ENCODE measurements around the gene RBM25. TPM values are rescaled to one million over a fixed set of nuclear protein-coding genes. Genes with fewer than 3 reads are reported as not detected.
"Not testable (repeated sequence)": the region's sequence is repeated elsewhere in the genome, so short reads cannot be mapped to it uniquely, and the experiment has no call there.

Gene RBM25
- total and polyA plus RNA-seq, 10 of the 15 experiments (the other 5 are each of a cell fraction or from before 2014, with no cell fraction given), result 43.4 to 125 (median 74.1) TPM

DNA sequence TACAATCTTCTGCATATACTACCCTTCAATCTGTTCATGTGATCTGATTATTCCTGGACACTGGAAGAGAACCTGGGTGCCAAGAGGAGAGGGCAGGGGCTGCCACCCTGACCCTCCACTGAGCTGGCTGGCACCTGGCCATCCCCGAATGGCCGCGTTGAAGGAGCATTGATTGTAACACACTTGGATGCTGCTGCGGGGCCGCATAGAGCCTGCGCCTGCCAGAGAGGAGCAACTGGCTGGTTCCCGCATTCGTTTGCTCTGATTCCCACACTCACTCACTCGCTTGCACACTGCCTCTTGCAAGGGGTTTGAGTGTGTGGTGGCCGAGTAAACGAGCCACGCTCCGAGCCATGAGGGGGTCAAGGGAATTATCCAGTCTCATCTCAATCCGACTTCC, 110.4 kb downstream of the RBM25 start:
- CTCF ChIA-PET, result interaction anchor here (0.6 to 0.9 kb wide), 3 partner anchors 127 to 560 kb away, joined by 3 to 4 read pairs (median 3); no protein-coding TSS in a partner anchor
- H3K79me2 ChIP-seq (ENCODE audit: control insufficient read depth, insufficient read depth, low read length), result no peaks in the 10 kb centered on the region
- TF ChIP-seq, protein P1, sequence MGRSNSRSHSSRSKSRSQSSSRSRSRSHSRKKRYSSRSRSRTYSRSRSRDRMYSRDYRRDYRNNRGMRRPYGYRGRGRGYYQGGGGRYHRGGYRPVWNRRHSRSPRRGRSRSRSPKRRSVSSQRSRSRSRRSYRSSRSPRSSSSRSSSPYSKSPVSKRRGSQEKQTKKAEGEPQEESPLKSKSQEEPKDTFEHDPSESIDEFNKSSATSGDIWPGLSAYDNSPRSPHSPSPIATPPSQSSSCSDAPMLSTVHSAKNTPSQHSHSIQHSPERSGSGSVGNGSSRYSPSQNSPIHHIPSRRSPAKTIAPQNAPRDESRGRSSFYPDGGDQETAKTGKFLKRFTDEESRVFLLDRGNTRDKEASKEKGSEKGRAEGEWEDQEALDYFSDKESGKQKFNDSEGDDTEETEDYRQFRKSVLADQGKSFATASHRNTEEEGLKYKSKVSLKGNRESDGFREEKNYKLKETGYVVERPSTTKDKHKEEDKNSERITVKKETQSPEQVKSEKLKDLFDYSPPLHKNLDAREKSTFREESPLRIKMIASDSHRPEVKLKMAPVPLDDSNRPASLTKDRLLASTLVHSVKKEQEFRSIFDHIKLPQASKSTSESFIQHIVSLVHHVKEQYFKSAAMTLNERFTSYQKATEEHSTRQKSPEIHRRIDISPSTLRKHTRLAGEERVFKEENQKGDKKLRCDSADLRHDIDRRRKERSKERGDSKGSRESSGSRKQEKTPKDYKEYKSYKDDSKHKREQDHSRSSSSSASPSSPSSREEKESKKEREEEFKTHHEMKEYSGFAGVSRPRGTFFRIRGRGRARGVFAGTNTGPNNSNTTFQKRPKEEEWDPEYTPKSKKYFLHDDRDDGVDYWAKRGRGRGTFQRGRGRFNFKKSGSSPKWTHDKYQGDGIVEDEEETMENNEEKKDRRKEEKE (IDR thresholded peaks at IDR 0.05), result no peak
- TF ChIP-seq RUNX3 (IDR thresholded peaks at IDR 0.05; ENCODE audit: low read length) (no peak), NR2C1 (IDR thresholded peaks at IDR 0.05) (no peak)
- H3K36me3 ChIP-seq (ENCODE audit: control insufficient read depth in 2 of 2, insufficient read depth in 2 of 2, low read length in 1 of 2), result peaks cover 8 to 26% of the 10 kb centered on the region in 2 experiments
- no peaks in the 10 kb centered on the region for H4K20me1 ChIP-seq (ENCODE audit: control insufficient read depth, insufficient read depth)
- no peaks in the 10 kb centered on the region for H3K4me1 ChIP-seq (ENCODE audit: control insufficient read depth, insufficient read depth, low read length)
- no peak overlapping the region for H3K9ac ChIP-seq (ENCODE audit: control insufficient read depth, insufficient read depth, low read length)
- no peak for ATAC-seq
- in situ Hi-C loops (cut with MboI) (loop anchor here (5.0 kb wide), 1 partner anchor 304 kb away; no protein-coding TSS in a partner anchor), intact Hi-C loops (cut with micrococcal nuclease; ENCODE audit: unreplicated experiment) (no loop called here)
- no peak overlapping the region for H3K27ac ChIP-seq (ENCODE audit: control insufficient read depth, insufficient read depth)
- DNase-seq (ENCODE audit: low read depth, low spot score), result no peak
- H3K9me3 ChIP-seq (replicated peaks; ENCODE audit: control insufficient read depth, insufficient read depth, low read length), result no peaks in the 10 kb centered on the region
- H3K4me2 ChIP-seq (ENCODE audit: control insufficient read depth, insufficient read depth), result no peak overlapping the region
- POLR2A ChIA-PET, result no interaction called here
- H2AFZ ChIP-seq (ENCODE audit: control insufficient read depth, low read depth, low read length), result no peak overlapping the region
- WGBS (ENCODE audit: insufficient coverage, insufficient replicate concordance, low lambda C conversion rate, missing lambda C conversion rate), result 97% methylated on average over 14 of the region's 14 CpGs
- RAD21 ChIA-PET (ENCODE audit: unreplicated experiment), result interaction anchor here (1.5 kb wide), 1 partner anchor 303 kb away, joined by 3 read pairs; no protein-coding TSS in a partner anchor
- no TSS peak for BruUV-seq (replicated peaks)
- SMC1A ChIA-PET (ENCODE audit: uncharacterized antibody, unreplicated experiment), result no interaction called here
- no peak for FAIRE-seq
- H3K27me3 ChIP-seq (replicated peaks in 1 of 2; ENCODE audit: control insufficient read depth in 2 of 2, insufficient read depth in 2 of 2, low read length in 1 of 2), result no peaks in the 10 kb centered on the region
- no peak overlapping the region for H3K4me3 ChIP-seq

DNA sequence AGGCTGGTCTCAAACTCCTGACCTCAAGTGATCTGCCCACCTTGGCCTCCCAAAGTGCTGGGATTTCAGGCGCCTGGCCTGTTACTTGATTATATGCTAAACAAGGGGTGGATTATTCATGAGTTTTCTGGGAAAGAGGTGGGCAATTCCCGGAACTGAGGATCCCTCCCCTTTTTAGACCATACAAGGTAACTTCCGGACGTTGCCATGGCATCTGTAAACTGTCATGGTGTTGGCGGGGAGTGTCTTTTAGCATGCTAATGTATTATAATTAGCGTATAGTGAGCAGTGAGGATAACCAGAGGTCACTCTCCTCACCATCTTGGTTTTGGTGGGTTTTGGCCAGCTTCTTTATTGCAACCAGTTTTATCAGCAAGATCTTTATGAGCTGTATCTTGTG, 111.5 kb downstream of the RBM25 start:
- not testable (repeated sequence) for FAIRE-seq; BruUV-seq (replicated peaks)
- peaks cover 11 to 26% of the 10 kb centered on the region in 2 experiments for H3K36me3 ChIP-seq (ENCODE audit: control insufficient read depth in 2 of 2, insufficient read depth in 2 of 2, low read length in 1 of 2)

More for the DNA sequence above, 111.5 kb downstream of the RBM25 start:
- H3K4me2 ChIP-seq (ENCODE audit: control insufficient read depth, insufficient read depth); H3K9ac ChIP-seq (ENCODE audit: control insufficient read depth, insufficient read depth, low read length); H2AFZ ChIP-seq (ENCODE audit: control insufficient read depth, low read depth, low read length); H4K20me1 ChIP-seq (ENCODE audit: control insufficient read depth, insufficient read depth); H3K79me2 ChIP-seq (ENCODE audit: control insufficient read depth, insufficient read depth, low read length); H3K9me3 ChIP-seq (replicated peaks; ENCODE audit: control insufficient read depth, insufficient read depth, low read length); POLR2A ChIA-PET; H3K4me1 ChIP-seq (ENCODE audit: control insufficient read depth, insufficient read depth, low read length); H3K4me3 ChIP-seq; DNase-seq (ENCODE audit: low read depth, low spot score); CTCF ChIA-PET; H3K27me3 ChIP-seq (replicated peaks in 1 of 2; ENCODE audit: control insufficient read depth in 2 of 2, insufficient read depth in 2 of 2, low read length in 1 of 2); ATAC-seq; H3K27ac ChIP-seq (ENCODE audit: control insufficient read depth, insufficient read depth); intact Hi-C loops (cut with micrococcal nuclease; ENCODE audit: unreplicated experiment); SMC1A ChIA-PET (ENCODE audit: uncharacterized antibody, unreplicated experiment): not testable (repeated sequence)
- RAD21 ChIA-PET (ENCODE audit: unreplicated experiment), result interaction anchor here (1.5 kb wide), 1 partner anchor 302 kb away, joined by 3 read pairs; no protein-coding TSS in a partner anchor
- in situ Hi-C loops (cut with MboI), result loop anchor here (5.0 kb wide), 1 partner anchor 302 kb away; no protein-coding TSS in a partner anchor
- 91% methylated on average over 6 of the region's 6 CpGs for WGBS (ENCODE audit: insufficient coverage, insufficient replicate concordance, low lambda C conversion rate, missing lambda C conversion rate)
